MCF 10A (cell line): ENCODE data around the gene S100A2. TPM values are rescaled to one million over a fixed set of nuclear protein-coding genes. Genes with fewer than 3 reads are reported as not detected.

ENCODE experiments used
- BruUV-seq: library from RNA; stranded (reverse); fragments of 400-500 nt; replicated peaks from 2 replicates; lab custom pipeline; 2021; lab: Mats Ljungman, UMichigan
- CTCF ChIA-PET: fragments of 300-600 bp; sonication (Branson Sonifier 250); formaldehyde crosslinking; extraction: SDS; loops from one replicate; lab custom pipeline; 2021; ENCODE audit warnings: antibody characterized with exemption, inconsistent platforms; lab: Yijun Ruan, JAX
- POLR2A ChIA-PET: fragments of 300-600, 350-650 bp; sonication (Branson Sonifier 250); formaldehyde crosslinking; extraction: SDS; loops from one replicate; lab custom pipeline; 2020; ENCODE audit warnings: antibody characterized with exemption, inconsistent platforms; lab: Yijun Ruan, JAX
- DNase-seq: peaks from one replicate; pipeline ENCODE4 v3.0.0-alpha.2; 2018; ENCODE audit not compliant: unreplicated experiment
- H3K27ac Mint-ChIP-seq: one replicate; pipeline ENCODE4 v1.8.0; 2022; ENCODE audit warnings: mild to moderate bottlenecking, low read depth, mixed read lengths; ENCODE audit not compliant: unreplicated experiment
- H3K27me3 Mint-ChIP-seq: one replicate; pipeline ENCODE4 v1.8.0; 2022; ENCODE audit warnings: mixed read lengths; ENCODE audit not compliant: insufficient read depth, unreplicated experiment
- H3K36me3 Mint-ChIP-seq: one replicate; pipeline ENCODE4 v1.8.0; 2022; ENCODE audit warnings: mild to moderate bottlenecking, moderate library complexity, mixed read lengths; ENCODE audit not compliant: insufficient read depth, unreplicated experiment
- H3K4me1 Mint-ChIP-seq: one replicate; pipeline ENCODE4 v1.8.0; 2022; ENCODE audit warnings: mixed read lengths; ENCODE audit not compliant: insufficient read depth, unreplicated experiment
- H3K4me3 Mint-ChIP-seq: one replicate; pipeline ENCODE4 v1.8.0; 2022; ENCODE audit warnings: mild to moderate bottlenecking, moderate library complexity, mixed read lengths; ENCODE audit not compliant: unreplicated experiment
- H3K9me3 Mint-ChIP-seq: one replicate; pipeline ENCODE4 v1.8.0; 2022; ENCODE audit warnings: mixed read lengths; ENCODE audit not compliant: unreplicated experiment
- intact Hi-C: fragments of 100-400 bp; cut with micrococcal nuclease; formaldehyde crosslinking; loops from 2 replicates; pipeline ENCODE4 v1.14.1; 2022
- total RNA-seq: library from RNA; stranded (reverse); gene quantifications from 2 replicates; pipeline ENCODE4 v1.2.3, GENCODE V29; 2022
- TF ChIP-seq, protein P1 (sequence below): fragments of 200-600 bp; IDR thresholded peaks from one replicate; pipeline ENCODE4 v1.8.0; 2022; ENCODE audit warnings: antibody characterized with exemption, mild to moderate bottlenecking; ENCODE audit not compliant: unreplicated experiment

The S100A2 gene
- total RNA-seq, 1 experiment from 2014 or later: 5,064 TPM

GRCh38 chr1:153540394-153541361, 25.0 kb downstream of the S100A2 start, which contains the start of gene S100A5:
Gene S100A5, minus strand, starts transcription at chr1:153540934. Its CDS starts 743 bp downstream, at chr1:153540191.
- peak within 1 kb of the TSS; percentile 18 for H3K4me3 Mint-ChIP-seq
- peaks cover 86% of the 10 kb centered on the region for H3K4me1 Mint-ChIP-seq
- DNase-seq: peak; percentile 70
- CTCF ChIA-PET: interaction anchor here (0.5 to 11.3 kb wide), 12 partner anchors 8 to 116 kb away, joined by 3 to 224 read pairs (median 3); no protein-coding TSS in a partner anchor
- H3K27ac Mint-ChIP-seq: peak within 1 kb of the TSS; percentile 93
- POLR2A ChIA-PET: interaction anchor here (0.7 to 36.1 kb wide), 9 partner anchors 14 to 450 kb away, joined by 3 to 2106 read pairs (median 4); partner anchors contain the start of genes ILF2, RPS27, S100A13 and S100A2
- intact Hi-C loops: no loop called here
- H3K27me3 Mint-ChIP-seq: no peaks in the 10 kb centered on the region
- H3K9me3 Mint-ChIP-seq: no peaks in the 10 kb centered on the region
- TF ChIP-seq, protein P1, sequence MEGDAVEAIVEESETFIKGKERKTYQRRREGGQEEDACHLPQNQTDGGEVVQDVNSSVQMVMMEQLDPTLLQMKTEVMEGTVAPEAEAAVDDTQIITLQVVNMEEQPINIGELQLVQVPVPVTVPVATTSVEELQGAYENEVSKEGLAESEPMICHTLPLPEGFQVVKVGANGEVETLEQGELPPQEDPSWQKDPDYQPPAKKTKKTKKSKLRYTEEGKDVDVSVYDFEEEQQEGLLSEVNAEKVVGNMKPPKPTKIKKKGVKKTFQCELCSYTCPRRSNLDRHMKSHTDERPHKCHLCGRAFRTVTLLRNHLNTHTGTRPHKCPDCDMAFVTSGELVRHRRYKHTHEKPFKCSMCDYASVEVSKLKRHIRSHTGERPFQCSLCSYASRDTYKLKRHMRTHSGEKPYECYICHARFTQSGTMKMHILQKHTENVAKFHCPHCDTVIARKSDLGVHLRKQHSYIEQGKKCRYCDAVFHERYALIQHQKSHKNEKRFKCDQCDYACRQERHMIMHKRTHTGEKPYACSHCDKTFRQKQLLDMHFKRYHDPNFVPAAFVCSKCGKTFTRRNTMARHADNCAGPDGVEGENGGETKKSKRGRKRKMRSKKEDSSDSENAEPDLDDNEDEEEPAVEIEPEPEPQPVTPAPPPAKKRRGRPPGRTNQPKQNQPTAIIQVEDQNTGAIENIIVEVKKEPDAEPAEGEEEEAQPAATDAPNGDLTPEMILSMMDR: no peak
- BruUV-seq: no TSS peak
- H3K36me3 Mint-ChIP-seq: peaks cover 9% of the 10 kb centered on the region

DNA sequence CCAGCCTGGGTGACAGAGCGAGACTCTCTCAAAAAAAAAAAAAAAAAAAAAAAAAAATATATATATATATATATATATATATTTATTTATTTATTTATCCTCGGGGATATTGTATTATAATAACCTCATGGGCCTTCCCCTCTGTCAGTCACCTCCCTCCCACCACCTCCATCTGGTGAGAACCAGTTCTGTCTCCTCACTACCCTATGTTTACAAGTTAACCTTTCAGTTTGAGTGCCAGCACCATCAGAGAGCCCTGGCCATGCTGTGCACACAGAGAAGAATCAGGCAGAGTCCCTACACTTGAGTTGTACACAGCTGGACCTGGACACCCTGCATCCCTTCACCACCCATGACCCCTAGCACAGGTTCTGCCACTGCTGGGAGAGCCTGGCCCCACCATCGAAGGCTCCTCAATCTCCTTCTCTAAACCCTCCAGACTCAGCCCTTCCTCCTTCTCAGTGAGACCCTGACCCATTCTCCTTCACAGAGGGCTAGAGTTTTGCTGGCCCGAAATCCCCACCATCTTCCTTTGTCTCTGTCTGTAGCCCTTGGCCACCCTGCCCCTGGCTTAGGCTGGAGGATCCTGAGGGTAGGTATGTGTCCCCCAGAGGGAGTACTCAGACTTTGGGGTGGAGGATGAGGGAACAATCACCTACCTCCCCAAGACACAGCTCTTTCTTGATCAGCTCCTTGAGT, 26.1 kb downstream of the S100A2 start:
- H3K4me1 Mint-ChIP-seq: peaks cover 79% of the 10 kb centered on the region
- H3K36me3 Mint-ChIP-seq: peaks cover 19% of the 10 kb centered on the region
- no peaks in the 10 kb centered on the region for H3K9me3 Mint-ChIP-seq
- intact Hi-C loops: no loop called here
- TF ChIP-seq, protein P1: no peak
- H3K27me3 Mint-ChIP-seq: no peaks in the 10 kb centered on the region
- POLR2A ChIA-PET: interaction anchor here (0.6 to 36.1 kb wide), 7 partner anchors 15 to 451 kb away, joined by 3 to 2106 read pairs (median 4); partner anchors contain the start of genes RPS27, S100A13, S100A2 and S100A3
- CTCF ChIA-PET: interaction anchor here (0.6 to 11.3 kb wide), 9 partner anchors 8 to 32 kb away, joined by 3 to 224 read pairs (median 4); partner anchors contain the start of gene S100A2
- H3K4me3 Mint-ChIP-seq: no peak overlapping the region
- BruUV-seq: no TSS peak
- DNase-seq: no peak
- H3K27ac Mint-ChIP-seq: peak overlapping the region; percentile 94

- peak overlapping the region; percentile 94 for H3K27ac Mint-ChIP-seq
- peaks cover 31% of the 10 kb centered on the region for H3K36me3 Mint-ChIP-seq
- BruUV-seq: no TSS peak
- ChIA-PET POLR2A (interaction anchor here (0.6 to 36.1 kb wide), 8 partner anchors 16 to 902 kb away, joined by 3 to 2106 read pairs (median 79); partner anchors contain the start of genes PGLYRP4, S100A14, S100A16 and S100A2), CTCF (interaction anchor here (0.5 to 11.3 kb wide), 7 partner anchors 11 to 221 kb away, joined by 3 to 224 read pairs (median 4); partner anchors contain the start of gene S100A2)
- no peaks in the 10 kb centered on the region for H3K27me3 Mint-ChIP-seq
- intact Hi-C loops: no loop called here
- peak; percentile 75 for DNase-seq
- H3K4me1 Mint-ChIP-seq: peaks cover 79% of the 10 kb centered on the region
- H3K4me3 Mint-ChIP-seq: no peak overlapping the region
- TF ChIP-seq, protein P1: peak; percentile 14
- H3K9me3 Mint-ChIP-seq: no peaks in the 10 kb centered on the region
These were observed 27.3 kb downstream of the S100A2 start for GRCh38 chr1:153538315-153538821.
